ENCODE measurements around the gene RGS2.

- TF ChIP-seq POLR2A (IDR thresholded peaks at IDR 0.05) (no peak), CTCF (IDR thresholded peaks at IDR 0.05 in 4 of 5, conservative IDR thresholded peaks at IDR 0.05 in 1 of 5) (no peak)
Measured at GRCh38 chr1:192812420-192813209, 3.8 kb downstream of the RGS2 start.
